ENCODE results near the gene ELN. TPM values are rescaled to one million over a fixed set of nuclear protein-coding genes. Genes with fewer than 3 reads are reported as not detected.

Gene ELN
- total RNA-seq, result 0.98 and 1.5 TPM in 2 replicates

GRCh38 chr7:74027683-74028320 is at the start of gene ELN:
Gene ELN (plus strand): TSS chr7:74028173. CDS start chr7:74028188, 15 bp downstream.

GRCh38 chr7:74083117-74083876 is 55.3 kb downstream of the ELN start, which contains the start of gene LIMK1:
Gene LIMK1 (plus strand): TSS chr7:74083804. CDS start chr7:74083991, 187 bp downstream.

Other genes with a start within 250 kb of the ELN start
- gene CLDN4, start 197.2 kb upstream of the ELN start, total RNA-seq, result 2.6 and 4.7 TPM in 2 replicates
- gene METTL27, start 185.7 kb upstream of the ELN start, total RNA-seq, result 5.5 and 8.0 TPM in 2 replicates
- gene TMEM270, start 167.0 kb upstream of the ELN start, total RNA-seq, result not detected in 2 replicates
- 41.5 and 46.7 TPM in 2 replicates for gene LIMK1, start 55.6 kb downstream of the ELN start, total RNA-seq
- gene EIF4H, start 146.2 kb downstream of the ELN start, total RNA-seq, result 229 and 297 TPM in 2 replicates
- 0.20 TPM in 1 of 2 replicates, not detected in the other for gene LAT2, start 181.8 kb downstream of the ELN start, total RNA-seq
- gene RFC2, start 226.2 kb downstream of the ELN start, total RNA-seq, result 21.3 and 40.1 TPM in 2 replicates